HCT116 (cell line): ENCODE measurements around the gene VMAC. TPM values are rescaled to one million over a fixed set of nuclear protein-coding genes. Genes with fewer than 3 reads are reported as not detected.

Experiments used
- ATAC-seq: fragments of 200-7000 bp; cut with Tn5 transposase; 2 replicates; pipeline ENCODE4 v1.9.1; 2020; ENCODE audit warnings: mild to moderate bottlenecking, moderate library complexity
- BruUV-seq: library from RNA; stranded (reverse); fragments of 400-500 nt; replicated peaks from 2 replicates; lab custom pipeline; 2021; lab: Mats Ljungman, UMichigan
- CTCF ChIA-PET: fragments of 300-600 bp; sonication (Branson Sonifier 250); formaldehyde crosslinking; loops from one replicate; lab custom pipeline; 2021; ENCODE audit warnings: antibody characterized with exemption; lab: Charles Lee
- POLR2A ChIA-PET: fragments of 300-600, 350-600 bp; sonication (Branson Sonifier 250); formaldehyde crosslinking; loops from one replicate; lab custom pipeline; 2021; ENCODE audit warnings: antibody characterized with exemption; lab: Charles Lee
- RAD21 ChIA-PET, 2 experiments: fragments of 300-600 bp; sonication (Branson Sonifier 250); formaldehyde crosslinking; loops; one replicate each; lab custom pipeline; 2023; ENCODE audit warnings: low total read pairs in 2 of 2; ENCODE audit not compliant: uncharacterized antibody in 2 of 2, unreplicated experiment in 2 of 2, low non-redundant PET in 1 of 2; lab: Charles Lee
- DNase-seq: peaks from one replicate; pipeline ENCODE4 v3.0.0-alpha.2; 2010; ENCODE audit warnings: low read depth, low spot score
- H2AFZ ChIP-seq: fragments of 200-600 bp; shearing (Covaris generic), sonication (generic); 2 replicates; pipeline ENCODE4 v1.6.1; 2017; ENCODE audit warnings: low read depth, mixed run types, mixed read lengths, antibody characterized with exemption, low read length; ENCODE audit not compliant: poor library complexity, severe bottlenecking
- H3K27ac ChIP-seq: 2 replicates; pipeline ENCODE4 v1.5.1; 2012; ENCODE audit warnings: low read depth, low read length
- H3K27me3 ChIP-seq: fragments of 200-600 bp; sonication (generic); 2 replicates; pipeline ENCODE4 v1.6.1; 2016; ENCODE audit warnings: mixed run types, low read length, mixed read lengths; ENCODE audit not compliant: insufficient read depth
- H3K36me3 ChIP-seq, 2 experiments: fragments of 200-500 bp in 1 of 2; fragments of 200-600 bp in 1 of 2; sonication (Bioruptor generic) in 1 of 2; sonication (generic) in 1 of 2; 2 replicates each; pipeline versions ENCODE4 v1.5.1 to v1.6.1; 2014 to 2016; ENCODE audit warnings: low read length in 2 of 2, inconsistent platforms in 1 of 2, mixed read lengths in 1 of 2, mixed run types in 1 of 2; ENCODE audit not compliant: insufficient read depth in 2 of 2, control insufficient read depth in 1 of 2
- H3K4me1 ChIP-seq, 2 experiments: fragments of 200-600 bp in 1 of 2; sonication (generic) in 1 of 2; 2 replicates each; pipeline versions ENCODE4 v1.5.1 to v1.6.1; 2012 to 2017; ENCODE audit warnings: low read length in 2 of 2, inconsistent platforms in 1 of 2, mild to moderate bottlenecking in 1 of 2, mixed read lengths in 1 of 2, mixed run types in 1 of 2, moderate library complexity in 1 of 2; ENCODE audit not compliant: insufficient read depth in 2 of 2, control insufficient read depth in 1 of 2
- H3K4me2 ChIP-seq: fragments of 200-600 bp; sonication (generic); 2 replicates; pipeline ENCODE4 v1.6.1; 2017; ENCODE audit warnings: mixed run types, low read length, mixed read lengths
- H3K4me3 ChIP-seq, 2 experiments: fragments of 200-600 bp in 1 of 2; sonication (generic) in 1 of 2; replicated peaks in 1 of 2; 2 replicates each; pipeline ENCODE4 v1.5.1; 2011 to 2016; ENCODE audit warnings: low read length in 2 of 2, control low read depth in 1 of 2, low read depth in 1 of 2, mild to moderate bottlenecking in 1 of 2, mixed read lengths in 1 of 2, mixed run types in 1 of 2
- H3K79me2 ChIP-seq: fragments of 200-600 bp; sonication (generic); 2 replicates; pipeline ENCODE4 v1.6.1; 2017; ENCODE audit warnings: mild to moderate bottlenecking, mixed run types, low read length, moderate library complexity, mixed read lengths; ENCODE audit not compliant: insufficient read depth
- H3K9ac ChIP-seq: fragments of 200-600 bp; sonication (generic); 2 replicates; pipeline ENCODE4 v1.6.1; 2016; ENCODE audit warnings: low read length, mixed read lengths
- H3K9me2 ChIP-seq: fragments of 200-600 bp; sonication (generic), shearing (Covaris generic); 2 replicates; pipeline ENCODE4 v1.6.1; 2017; ENCODE audit warnings: mixed run types, mild to moderate bottlenecking, moderate library complexity; ENCODE audit not compliant: insufficient read depth
- H3K9me3 ChIP-seq, 2 experiments: fragments of 200-500 bp in 1 of 2; fragments of 200-600 bp in 1 of 2; sonication (Bioruptor generic) in 1 of 2; sonication (generic) in 1 of 2; 2 replicates each; pipeline ENCODE4 v1.6.1; 2014 to 2017; ENCODE audit warnings: low read length in 2 of 2, mixed read lengths in 2 of 2, inconsistent platforms in 1 of 2, low read depth in 1 of 2, mild to moderate bottlenecking in 1 of 2, mixed run types in 1 of 2, moderate library complexity in 1 of 2; ENCODE audit not compliant: control insufficient read depth in 1 of 2, insufficient read depth in 1 of 2
- H4K20me1 ChIP-seq: fragments of 200-600 bp; sonication (generic), shearing (Covaris generic); 2 replicates; pipeline ENCODE4 v1.6.1; 2017; ENCODE audit warnings: mixed run types, mild to moderate bottlenecking, moderate library complexity; ENCODE audit not compliant: insufficient read depth
- ATF3 ChIP-seq: IDR thresholded peaks from 2 replicates; pipeline ENCODE4 v1.6.1; 2012
- CBX3 ChIP-seq: IDR thresholded peaks from 2 replicates; pipeline ENCODE4 v1.6.1; 2012; ENCODE audit warnings: low read depth
- CTCF ChIP-seq, 3 experiments: fragments of 200-600 bp in 1 of 3; sonication (generic) in 1 of 3; IDR thresholded peaks in 2 of 3; conservative IDR thresholded peaks in 1 of 3; 2 replicates each; pipeline ENCODE4 v1.5.1; 2012 to 2017; ENCODE audit warnings: low read depth in 2 of 3, low read length in 2 of 3, antibody characterized with exemption in 1 of 3, borderline replicate concordance in 1 of 3, control low read depth in 1 of 3, mild to moderate bottlenecking in 1 of 3, mixed read lengths in 1 of 3, mixed run types in 1 of 3, moderate library complexity in 1 of 3; ENCODE audit not compliant: insufficient read depth in 1 of 3
- EGR1 ChIP-seq: IDR thresholded peaks from 2 replicates; pipeline ENCODE4 v1.6.1; 2012; ENCODE audit warnings: low read depth
- ELF1 ChIP-seq: IDR thresholded peaks from 2 replicates; pipeline ENCODE4 v1.6.1; 2012; ENCODE audit warnings: low read depth, borderline replicate concordance
- EZH2 ChIP-seq: fragments of 200-600 bp; sonication (generic); IDR thresholded peaks from 2 replicates; pipeline ENCODE4 v1.6.1; 2017; ENCODE audit warnings: antibody characterized with exemption, mixed run types
- EZH2phosphoT487 ChIP-seq: fragments of 200-600 bp; IDR thresholded peaks from 2 replicates; pipeline ENCODE4 v1.6.1; 2018; ENCODE audit warnings: antibody characterized with exemption, borderline replicate concordance
- FOSL1 ChIP-seq: IDR thresholded peaks from 2 replicates; pipeline ENCODE4 v1.6.1; 2012; ENCODE audit warnings: low read depth
- JUND ChIP-seq: IDR thresholded peaks from 2 replicates; pipeline ENCODE4 v1.6.1; 2012
- MAX ChIP-seq: IDR thresholded peaks from 2 replicates; pipeline ENCODE4 v1.6.1; 2012
- POLR2A ChIP-seq: IDR thresholded peaks from 2 replicates; pipeline ENCODE4 v1.7.0; 2011; ENCODE audit warnings: borderline replicate concordance; ENCODE audit not compliant: insufficient read depth, insufficient read length; ENCODE audit errors: extremely low read depth
- RAD21 ChIP-seq: IDR thresholded peaks from 2 replicates; pipeline ENCODE4 v1.6.1; 2012; ENCODE audit warnings: low read depth, mild to moderate bottlenecking
- SIN3A ChIP-seq: IDR thresholded peaks from 2 replicates; pipeline ENCODE4 v1.6.1; 2012; ENCODE audit warnings: low read depth
- SRF ChIP-seq: IDR thresholded peaks from 2 replicates; pipeline ENCODE4 v1.6.1; 2012; ENCODE audit warnings: low read depth
- TCF7L2 ChIP-seq: IDR thresholded peaks from 2 replicates; pipeline ENCODE4 v1.7.0; 2011; ENCODE audit warnings: borderline replicate concordance, inconsistent platforms; ENCODE audit not compliant: insufficient read depth, insufficient read length; ENCODE audit errors: extremely low read depth
- YY1 ChIP-seq: IDR thresholded peaks from 2 replicates; pipeline ENCODE4 v1.6.1; 2011; ENCODE audit warnings: low read length, low read depth, moderate library complexity, mild to moderate bottlenecking; ENCODE audit not compliant: insufficient replicate concordance; ENCODE audit errors: extremely low read depth
- ZBTB33 ChIP-seq: IDR thresholded peaks from 2 replicates; pipeline ENCODE4 v1.6.1; 2011; ENCODE audit warnings: mild to moderate bottlenecking, low read length, moderate library complexity; ENCODE audit not compliant: insufficient replicate concordance; ENCODE audit errors: extremely low read depth
- ZFX ChIP-seq: fragments of 450-650 bp; IDR thresholded peaks from 2 replicates; pipeline ENCODE4 v1.6.1; 2017
- ZNF274 ChIP-seq: fragments of 200-500 bp; sonication (Bioruptor generic); IDR thresholded peaks from 2 replicates; pipeline ENCODE4 v1.6.1; 2014; ENCODE audit warnings: mild to moderate bottlenecking, low read depth, low read length, inconsistent platforms
- intact Hi-C: fragments of 100-400 bp; cut with micrococcal nuclease; formaldehyde crosslinking; loops from 2 replicates; pipeline ENCODE4 v1.10.0; 2022
- total RNA-seq: library from RNA; stranded (reverse); gene quantifications from one replicate; pipeline ENCODE4 v1.2.1, GENCODE V29; 2021; ENCODE audit not compliant: unreplicated experiment

VMAC gene
- total RNA-seq, 1 experiment from 2014 or later, result 2.1 TPM

- Histone ChIP-seq H3K9me3 (no peaks in the 10 kb centered on the region), H3K4me1 (peaks cover 12 to 22% of the 10 kb centered on the region in 2 experiments), H3K79me2 (no peaks in the 10 kb centered on the region), H4K20me1 (no peaks in the 10 kb centered on the region), H3K36me3 (no peaks in the 10 kb centered on the region), H3K27ac (no peak overlapping the region), H3K27me3 (no peaks in the 10 kb centered on the region), H2AFZ (no peak overlapping the region), H3K9me2 (no peaks in the 10 kb centered on the region)
- ATAC-seq, result no peak
- RAD21 ChIA-PET, result no interaction called here
- CTCF ChIA-PET, result no interaction called here
- no peak for TF ChIP-seq ZBTB33
- TF ChIP-seq FOSL1, result no peak
- no peak for TF ChIP-seq EGR1
- TF ChIP-seq MAX, result no peak
- TF ChIP-seq ELF1, result no peak
- TF ChIP-seq EZH2, result no peak
- TF ChIP-seq SIN3A, result no peak
- TF ChIP-seq JUND, result no peak
- TF ChIP-seq ATF3, result no peak
- no peak for TF ChIP-seq SRF
- TF ChIP-seq ZFX, result no peak
- no peak for TF ChIP-seq POLR2A
- TF ChIP-seq YY1, result no peak
- TF ChIP-seq CBX3, result no peak
- no peak for TF ChIP-seq RAD21
- TF ChIP-seq TCF7L2, result no peak
- TF ChIP-seq CTCF (IDR thresholded peaks at IDR 0.05 in 2 of 3, conservative IDR thresholded peaks at IDR 0.05 in 1 of 3; ENCODE audit: borderline replicate concordance in 1 of 3, insufficient read depth in 1 of 3, low read depth in 2 of 3, low read length in 2 of 3), result no peak
- TF ChIP-seq EZH2phosphoT487, result no peak
- TF ChIP-seq ZNF274, result no peak
- TF ChIP-seq, all 23 proteins: peak for 0
- no peak overlapping the region for H3K9ac ChIP-seq
- no peak overlapping the region for H3K4me2 ChIP-seq
- POLR2A ChIA-PET, result no interaction called here
- no peak overlapping the region for H3K4me3 ChIP-seq
- no peak for DNase-seq
- BruUV-seq, result no TSS peak
- intact Hi-C loops, result no loop called here
Measured at GRCh38 chr19:5873617-5874199, 31.0 kb upstream of the VMAC start.
